Measurements from ENCODE around the gene SKP1.

Gene SKP1

DNA sequence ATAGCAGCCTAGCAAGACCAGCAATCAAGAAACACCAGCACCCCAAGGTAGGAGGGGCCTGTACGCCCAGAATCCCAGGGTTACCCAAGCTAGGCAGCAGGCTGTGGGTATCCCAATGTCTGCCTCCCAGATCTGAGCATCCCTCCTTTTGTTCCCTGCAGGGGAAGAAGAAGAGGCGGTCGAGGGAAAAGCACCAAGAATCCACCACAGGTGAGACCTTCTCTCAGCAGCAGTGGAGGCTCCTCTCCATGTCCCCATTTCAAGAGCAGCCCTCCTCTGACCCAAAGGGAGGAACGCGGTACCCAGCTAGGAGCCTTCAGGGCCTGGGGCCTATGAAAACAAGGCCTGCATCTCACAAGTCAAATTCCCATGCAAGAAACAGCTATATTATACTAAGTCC lies 33.3 kb downstream of the SKP1 start:
- no peak for DNase-seq

DNA sequence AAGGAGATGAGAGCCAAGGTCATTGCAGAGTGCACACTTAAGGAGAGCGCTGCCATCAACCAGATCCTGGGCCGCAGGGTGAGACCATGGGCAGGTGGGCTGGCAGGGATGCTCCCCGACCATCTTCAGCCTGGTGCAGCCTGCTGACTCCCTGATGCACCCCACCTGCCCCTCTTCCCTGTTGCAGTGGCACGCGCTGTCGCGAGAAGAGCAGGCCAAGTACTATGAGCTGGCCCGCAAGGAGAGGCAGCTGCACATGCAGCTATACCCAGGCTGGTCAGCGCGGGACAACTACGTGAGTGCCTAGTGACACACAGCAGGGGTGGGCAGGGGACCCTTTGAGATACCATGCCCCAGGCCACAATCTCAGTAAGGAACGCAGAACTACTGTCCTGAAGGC lies 33.9 kb downstream of the SKP1 start:
- no peak for DNase-seq

- no peak for DNase-seq
These were observed 34.7 kb downstream of the SKP1 start for GRCh38 chr5:134142052-134142451.

DNA sequence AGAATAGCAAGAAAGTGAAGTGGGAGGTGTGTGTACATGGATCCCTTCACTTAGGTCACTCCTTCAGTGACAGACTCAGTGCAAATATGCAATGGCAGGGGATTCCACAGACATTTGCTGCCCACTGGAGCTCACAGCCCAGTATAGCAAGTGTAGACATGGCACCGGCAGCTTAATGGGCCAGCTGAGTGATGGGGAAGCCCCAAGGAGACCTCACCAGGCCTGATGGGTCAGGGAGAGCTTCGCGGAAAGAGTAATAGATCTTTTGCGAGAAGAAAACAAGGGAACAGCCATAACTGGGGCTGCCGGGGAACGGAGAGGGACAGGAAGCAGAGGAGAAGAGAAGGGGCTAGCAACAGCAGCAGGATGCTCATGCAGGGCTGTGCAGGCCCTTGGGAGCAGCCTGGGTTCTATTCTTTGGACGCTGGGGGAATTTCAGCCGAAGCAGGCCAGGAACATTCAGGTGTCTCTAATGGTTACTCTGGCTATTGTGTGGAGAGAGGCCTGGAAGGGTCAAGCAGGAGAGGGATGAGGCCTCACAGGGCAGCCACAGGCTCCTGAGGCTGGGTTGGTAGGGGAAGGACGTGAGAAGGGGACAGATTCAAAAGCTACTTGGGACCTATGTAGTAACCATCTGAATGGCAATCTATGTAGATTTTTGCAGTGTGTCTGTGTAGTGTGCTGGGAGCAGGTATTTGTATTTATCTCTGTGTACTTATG lies 35.3 kb downstream of the SKP1 start:
- DNase-seq = no peak

GRCh38 chr5:134140530-134141201 lies 36.1 kb downstream of the SKP1 start:
- peak; percentile 49 to 69 for DNase-seq

DNA sequence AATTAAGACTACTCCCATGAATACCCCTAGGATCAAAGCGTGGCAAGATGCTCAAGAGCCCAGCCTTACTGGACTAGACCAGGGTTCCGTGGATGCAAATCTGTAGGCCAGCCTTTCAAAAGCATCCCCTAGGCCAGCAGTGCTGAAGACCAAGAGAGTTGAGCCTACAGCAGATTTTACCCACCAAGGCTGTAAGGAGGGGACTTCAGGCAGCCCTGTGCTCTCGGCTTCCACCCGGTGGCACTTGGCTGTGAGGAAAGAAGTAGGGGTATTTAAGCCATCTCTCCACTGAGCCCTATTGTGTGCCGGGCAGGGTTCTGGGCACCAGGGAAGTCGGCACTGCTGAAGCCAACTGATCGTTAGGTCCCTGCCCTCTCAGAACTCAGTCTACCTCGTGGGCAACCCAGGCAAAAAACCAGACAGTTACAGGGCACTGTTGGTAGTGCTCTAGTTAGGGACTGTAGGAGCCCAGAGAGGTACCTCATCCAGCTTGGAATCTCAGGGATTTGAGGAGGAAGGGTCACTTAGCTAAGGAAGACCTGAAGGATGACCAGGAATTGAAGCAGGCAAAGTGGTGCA lies 36.8 kb downstream of the SKP1 start:
- no peak for DNase-seq

DNA sequence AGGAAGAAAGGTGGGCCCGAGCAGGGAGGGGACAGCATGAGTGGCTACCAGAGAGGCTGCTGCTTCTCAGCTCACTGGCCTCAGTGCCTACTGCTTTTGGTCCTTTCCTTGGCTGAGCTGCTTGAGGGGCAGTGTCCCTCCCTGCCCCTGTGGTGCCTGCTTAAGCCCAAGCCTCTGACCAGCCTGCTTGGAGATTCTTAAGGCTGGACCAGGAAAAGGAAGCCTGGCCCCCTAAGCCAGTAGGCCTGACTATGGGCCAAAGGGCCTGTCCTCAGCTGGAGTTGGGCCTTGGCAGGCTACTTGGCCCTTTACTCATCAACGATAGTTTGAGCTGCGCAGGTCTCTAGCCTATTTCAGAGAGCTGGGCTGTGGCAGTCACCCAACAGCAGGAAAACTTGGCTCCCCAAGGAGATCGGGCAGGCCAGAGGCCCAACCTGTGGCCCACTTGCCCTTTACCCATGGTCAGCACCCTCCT lies 37.3 kb downstream of the SKP1 start:
- DNase-seq = no peak

DNA sequence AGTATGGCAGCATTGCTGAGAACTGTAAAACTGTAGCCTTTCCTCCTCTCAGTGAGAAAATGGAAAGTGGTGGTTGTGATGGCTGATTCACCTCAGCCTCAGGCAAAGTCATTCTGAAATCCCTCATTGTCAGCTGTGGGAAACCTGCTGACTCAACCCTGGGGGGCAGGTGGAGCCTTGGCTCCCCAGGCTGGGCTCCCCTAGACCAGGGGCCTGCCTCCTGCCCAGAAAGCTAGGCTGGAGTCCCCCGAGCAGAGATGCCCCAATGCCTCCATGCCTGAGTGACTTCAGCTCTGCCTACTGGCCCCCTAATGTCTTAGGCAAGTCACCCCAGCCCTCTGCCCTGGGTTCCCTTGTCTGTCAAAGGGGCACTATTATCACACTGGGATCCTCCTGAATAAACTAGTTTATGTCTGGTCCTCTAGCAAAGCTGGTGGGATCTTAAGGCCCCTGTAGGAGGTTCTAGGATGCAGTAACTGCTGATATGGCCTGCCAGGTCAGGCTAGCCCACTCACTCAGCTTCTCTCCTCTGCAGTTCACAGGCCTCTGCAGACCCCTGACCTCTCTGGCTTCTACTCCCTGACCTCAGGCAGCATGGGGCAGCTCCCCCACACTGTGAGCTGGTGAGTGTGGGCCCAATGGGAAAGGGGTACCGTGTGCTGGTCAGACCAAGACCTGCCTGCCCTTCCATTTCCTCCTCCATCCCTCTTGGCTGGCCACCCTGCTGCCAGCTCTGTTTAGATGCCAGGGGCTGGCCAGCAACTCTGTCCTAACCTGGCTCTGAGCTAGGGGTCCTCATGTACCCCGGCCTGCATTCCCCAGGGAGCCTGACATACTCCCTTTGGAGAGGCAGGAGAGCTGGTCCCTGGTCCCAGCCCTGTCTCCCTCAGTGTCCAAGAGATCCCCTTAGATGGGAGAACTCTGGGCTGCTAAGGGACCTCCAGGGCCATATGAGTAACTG lies 38.1 kb downstream of the SKP1 start:
- no peak for DNase-seq

GRCh38 chr5:134136771-134137170 lies 40.0 kb downstream of the SKP1 start:
- DNase-seq = no peak

- no peak for DNase-seq
These were observed 40.5 kb downstream of the SKP1 start for GRCh38 chr5:134136221-134136631.

- DNase-seq = no peak
These were observed 41.6 kb downstream of the SKP1 start for GRCh38 chr5:134135091-134135655.

- no peak for DNase-seq
These were observed 42.7 kb downstream of the SKP1 start for GRCh38 chr5:134133995-134134541.

- no peak for DNase-seq
These were observed 43.4 kb downstream of the SKP1 start for GRCh38 chr5:134133188-134133994.

GRCh38 chr5:134132372-134133187 lies 44.2 kb downstream of the SKP1 start:
- no peak for DNase-seq

DNA sequence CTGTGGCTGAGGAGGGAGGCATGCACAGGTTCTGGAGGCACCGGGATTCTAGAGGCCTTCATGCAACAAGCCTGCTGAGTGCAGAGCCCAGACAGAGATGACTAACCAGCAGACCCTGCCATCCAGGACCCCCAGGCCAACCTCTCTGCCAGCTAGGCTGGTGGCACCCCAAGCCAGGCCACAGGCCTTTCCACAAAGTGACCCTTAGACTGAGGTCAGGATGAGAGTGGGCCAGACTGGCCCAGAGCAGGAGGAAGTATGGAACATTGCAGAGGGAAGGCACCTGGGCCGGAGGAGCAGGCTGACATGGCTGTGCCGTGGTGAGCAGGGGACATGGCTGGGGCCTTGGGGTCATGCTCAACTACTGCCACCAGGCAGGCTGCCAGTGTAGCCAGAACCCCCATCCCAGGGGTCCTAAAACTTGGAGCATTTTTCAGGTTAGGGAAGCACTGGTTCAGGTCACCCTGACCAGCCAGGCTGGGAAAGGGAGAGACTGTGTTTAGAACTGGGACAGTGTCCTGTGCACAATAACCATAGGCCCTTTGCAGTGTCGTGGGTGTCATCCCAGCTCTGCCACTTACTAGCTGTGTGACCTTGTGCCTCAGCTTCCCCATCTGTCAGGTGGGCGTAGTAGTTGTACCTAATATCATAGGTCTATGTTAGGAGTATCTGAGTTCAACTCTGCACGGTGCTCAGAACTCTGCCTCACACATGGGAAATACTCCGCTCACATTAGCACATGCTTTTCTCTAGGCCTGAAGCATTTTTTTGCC lies 45.0 kb downstream of the SKP1 start:
- no peak for DNase-seq

DNA sequence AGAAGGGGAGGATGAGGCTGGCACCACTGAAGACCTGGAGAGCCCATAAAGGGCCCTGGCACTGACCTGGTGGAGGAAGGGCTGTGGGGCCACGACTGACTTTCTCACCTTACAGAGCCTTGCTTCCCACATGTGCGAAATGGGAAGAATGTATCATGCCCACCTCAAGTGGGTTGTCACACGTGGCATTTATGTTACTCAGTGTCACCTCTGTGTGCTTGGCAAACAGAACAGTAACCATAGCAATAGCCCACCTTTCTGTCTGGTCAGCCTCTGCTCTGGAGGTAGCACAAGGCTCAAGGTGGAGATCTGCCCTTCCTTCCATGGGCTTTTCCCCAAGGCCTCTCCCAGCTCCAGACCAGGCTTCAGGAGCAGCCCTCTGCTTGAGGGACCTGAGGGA lies 45.6 kb downstream of the SKP1 start:
- DNase-seq = no peak

DNA sequence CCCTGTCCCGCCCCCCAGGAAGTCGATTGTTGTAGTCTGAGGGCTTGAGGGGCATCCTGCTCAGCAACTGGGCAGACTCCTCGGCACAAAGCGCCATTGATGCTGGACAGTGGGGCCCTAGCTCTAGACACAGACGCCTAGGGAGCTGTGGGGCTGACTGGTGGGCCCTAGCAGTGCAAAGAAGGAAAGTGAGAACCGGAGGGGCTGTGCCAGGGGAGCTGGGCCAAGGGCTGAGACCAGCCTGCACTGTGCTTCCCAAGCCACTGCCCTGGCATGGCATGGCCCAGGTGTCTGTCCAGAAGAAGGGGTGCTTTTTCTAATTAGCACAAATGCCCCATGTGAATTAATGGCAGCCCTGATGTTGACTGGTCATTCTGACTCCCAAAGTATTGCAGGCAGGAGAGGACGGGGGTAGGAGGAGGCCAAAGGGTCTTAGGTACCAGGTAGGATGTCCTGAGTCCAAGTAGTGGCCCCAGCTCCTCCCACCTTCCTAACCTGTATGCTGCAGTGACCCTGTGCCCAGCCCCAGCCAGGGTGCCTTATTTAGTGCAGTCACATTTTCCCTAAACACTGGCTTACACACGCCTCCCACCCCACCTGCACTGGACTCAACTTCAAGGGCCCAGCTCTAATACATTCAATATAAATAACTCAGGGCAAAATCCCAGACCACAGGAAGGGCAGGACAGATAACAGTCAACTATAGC lies 46.4 kb downstream of the SKP1 start:
- no peak for DNase-seq

DNA sequence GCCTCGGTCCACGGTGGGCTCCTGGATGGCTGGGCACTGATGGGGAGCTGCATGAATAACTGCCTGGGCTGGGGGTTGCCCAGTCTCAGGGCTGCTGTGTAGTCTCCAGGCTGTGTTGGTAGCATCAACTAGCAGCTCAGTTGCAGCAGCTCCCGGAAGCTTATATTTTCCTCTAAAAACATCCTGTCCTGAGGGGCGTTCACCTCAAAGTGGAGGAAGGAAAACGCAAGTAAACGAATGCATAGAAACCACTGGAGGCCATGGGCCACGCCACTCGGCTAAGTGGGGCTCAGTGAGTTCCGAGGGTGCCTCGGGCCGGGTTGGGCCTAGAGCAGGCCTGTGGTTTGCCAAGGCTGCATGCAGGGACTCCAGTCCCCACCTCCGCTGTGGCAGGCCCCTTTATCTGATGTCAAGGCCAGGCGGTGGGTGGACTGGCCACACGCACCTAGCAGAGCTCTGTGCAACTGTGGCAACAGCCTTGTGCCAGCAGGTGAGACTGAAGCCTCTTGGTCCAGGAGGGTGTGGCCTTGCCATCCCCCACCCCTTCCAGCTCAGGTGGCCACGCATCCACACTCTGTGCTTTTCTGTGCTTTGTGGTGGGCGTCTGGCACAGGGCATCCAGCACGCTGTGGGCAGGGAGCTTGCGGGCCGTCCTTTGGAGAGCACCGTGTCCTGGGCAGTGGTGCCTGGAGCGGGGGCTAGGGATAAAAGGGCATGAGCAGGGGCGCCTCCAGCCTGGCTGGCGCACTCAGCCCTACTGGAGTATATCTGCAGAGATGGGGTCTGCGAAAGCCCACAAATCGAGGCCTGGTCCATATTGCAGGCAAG lies 47.1 kb downstream of the SKP1 start:
- DNase-seq = no peak
